Vagina (tissue), 2 donors: Measurements from ENCODE around the gene NPDC1. TPM values are rescaled to one million over a fixed set of nuclear protein-coding genes. Genes with fewer than 3 reads are reported as not detected.

ENCODE experiments used
- DNase-seq, 2 donors: peaks; one replicate each; pipeline ENCODE4 v3.0.0-alpha.2; 2017; ENCODE audit errors: extremely low spot score in 2 of 2
- H3K27ac ChIP-seq: fragments of 200-600 bp; sonication (generic); one replicate; pipeline ENCODE4 v1.5.1; 2019
- H3K27me3 ChIP-seq: fragments of 200-600 bp; sonication (generic); one replicate; pipeline ENCODE4 v1.5.1; 2019
- H3K36me3 ChIP-seq, 2 donors: fragments of 200-600 bp; sonication (generic); one replicate each; pipeline ENCODE4 v1.5.1; 2017 to 2019
- H3K4me1 ChIP-seq: fragments of 200-600 bp; sonication (generic); one replicate; pipeline ENCODE4 v1.5.1; 2019
- H3K4me3 ChIP-seq, 2 donors: fragments of 200-600 bp; sonication (generic); 1 replicate in 1 of 2; 2 replicates in 1 of 2; pipeline ENCODE4 v1.5.1; 2016 to 2019
- H3K9me3 ChIP-seq: fragments of 200-600 bp; sonication (generic); one replicate; pipeline ENCODE4 v1.5.1; 2019
- CTCF ChIP-seq, 3 experiments: fragments of 450-650 bp in 2 of 3; fragments of 200-600 bp in 1 of 3; sonication (generic) in 1 of 3; IDR thresholded peaks; one replicate each; pipeline ENCODE4 v1.5.1; 2017 to 2019; ENCODE audit warnings: antibody characterized with exemption in 3 of 3, mild to moderate bottlenecking in 2 of 3, moderate library complexity in 2 of 3
- POLR2A ChIP-seq, 2 donors: fragments of 450-650 bp; IDR thresholded peaks; one replicate each; pipeline ENCODE4 v1.6.1; 2017; ENCODE audit warnings: antibody characterized with exemption in 2 of 2, mild to moderate bottlenecking in 2 of 2, moderate library complexity in 2 of 2
- POLR2AphosphoS5 ChIP-seq, 2 donors: sonication (generic); formaldehyde crosslinking; IDR thresholded peaks; one replicate each; pipeline ENCODE4 v1.9.0; 2017; ENCODE audit warnings: antibody characterized with exemption in 2 of 2, mild to moderate bottlenecking in 2 of 2, low read depth in 1 of 2; ENCODE audit not compliant: insufficient read depth in 1 of 2
- intact Hi-C: fragments of 100-400 bp; cut with DNase I; formaldehyde crosslinking; loops from one replicate; pipeline ENCODE4 v1.15.1; 2023
- small RNA-seq: library from RNA; depleted of rRNA; stranded (forward); fragments of <200 nt; gene quantifications from one replicate; pipeline ENCODE3, GENCODE V24; 2016
- total RNA-seq: library from RNA; depleted of rRNA; stranded (reverse); fragments of >200 nt; gene quantifications from one replicate; pipeline ENCODE4 v1.2.3, GENCODE V29; 2016

Gene NPDC1
- total RNA-seq, 1 donor from 2014 or later: 67.5 TPM

- peak overlapping the region; percentile 83 for H3K27ac ChIP-seq
- intact Hi-C loops: no loop called here
- peak overlapping the region; percentile 61 to 91 for H3K4me3 ChIP-seq
- no peak for DNase-seq
- peaks cover 52% of the 10 kb centered on the region for H3K4me1 ChIP-seq
- H3K27me3 ChIP-seq: no peaks in the 10 kb centered on the region
- H3K36me3 ChIP-seq: no peaks in the 10 kb centered on the region
- TF ChIP-seq POLR2AphosphoS5 (IDR thresholded peaks at IDR 0.05; ENCODE audit: insufficient read depth in 1 of 2, low read depth in 1 of 2): no peak
- no peak for TF ChIP-seq CTCF (IDR thresholded peaks at IDR 0.05)
- TF ChIP-seq POLR2A (IDR thresholded peaks at IDR 0.05): no peak
- H3K9me3 ChIP-seq: no peaks in the 10 kb centered on the region
Observed at GRCh38 chr9:136992819-136993369, 53.1 kb downstream of the NPDC1 start.

- DNase-seq: no peak
- Histone ChIP-seq H3K9me3 (no peaks in the 10 kb centered on the region), H3K4me1 (peaks cover 50% of the 10 kb centered on the region), H3K36me3 (no peaks in the 10 kb centered on the region), H3K27ac (peak within 1 kb of the TSS; percentile 83), H3K4me3 (peak within 1 kb of the TSS; percentile 61 to 91), H3K27me3 (no peaks in the 10 kb centered on the region)
- intact Hi-C loops: no loop called here
- TF ChIP-seq CTCF (IDR thresholded peaks at IDR 0.05) (no peak), POLR2AphosphoS5 (IDR thresholded peaks at IDR 0.05; ENCODE audit: insufficient read depth in 1 of 2, low read depth in 1 of 2) (peak in 1 of 2 donors; percentile 53)
Observed at GRCh38 chr9:136991993-136992818, 53.8 kb downstream of the NPDC1 start, which contains the start of gene PAXX. Gene PAXX, plus strand, starts transcription at chr9:136992422. Its CDS starts 22 bp downstream, at chr9:136992444.

- H3K27ac ChIP-seq: no peak overlapping the region
- DNase-seq: no peak
- H3K36me3 ChIP-seq: no peaks in the 10 kb centered on the region
- H3K4me1 ChIP-seq: peaks cover 39% of the 10 kb centered on the region
- H3K27me3 ChIP-seq: peaks cover 2% of the 10 kb centered on the region
- TF ChIP-seq CTCF (IDR thresholded peaks at IDR 0.05): no peak
- no peak for TF ChIP-seq POLR2AphosphoS5 (IDR thresholded peaks at IDR 0.05; ENCODE audit: insufficient read depth in 1 of 2, low read depth in 1 of 2)
- no peak for TF ChIP-seq POLR2A (IDR thresholded peaks at IDR 0.05)
- intact Hi-C loops: no loop called here
- no peak overlapping the region for H3K4me3 ChIP-seq
- no peaks in the 10 kb centered on the region for H3K9me3 ChIP-seq
Observed at GRCh38 chr9:136990242-136990911, 55.6 kb downstream of the NPDC1 start.

Small RNA genes lying within 50 kb of the gene (small RNA-seq; reads per million reads assigned to genes)
- gene RF00153: not detected

Other genes with a start within 250 kb of the NPDC1 start
- gene CCDC183, start 249.8 kb downstream of the NPDC1 start, total RNA-seq: not detected
- gene RABL6, start 238.2 kb downstream of the NPDC1 start, total RNA-seq: 31.7 TPM
- 1.2 TPM for gene AJM1, start 203.7 kb downstream of the NPDC1 start, total RNA-seq
- 38.1 TPM for gene PHPT1, start 196.8 kb downstream of the NPDC1 start, total RNA-seq
- gene MAMDC4, start 193.8 kb downstream of the NPDC1 start, total RNA-seq: 3.2 TPM
- gene EDF1, start 179.9 kb downstream of the NPDC1 start, total RNA-seq: 257 TPM
- gene TRAF2, start 159.7 kb downstream of the NPDC1 start, total RNA-seq: 12.8 TPM
- gene FBXW5, start 101.4 kb downstream of the NPDC1 start, total RNA-seq: 125 TPM
- not detected for gene C8G, start 100.9 kb downstream of the NPDC1 start, total RNA-seq
- not detected for gene LCN12, start 93.9 kb downstream of the NPDC1 start, total RNA-seq
- gene PTGDS, start 68.7 kb downstream of the NPDC1 start, total RNA-seq: 301 TPM
- 2.0 TPM for gene LCNL1, start 63.2 kb downstream of the NPDC1 start, total RNA-seq
- gene PAXX, start 53.8 kb downstream of the NPDC1 start, total RNA-seq: 62.9 TPM
- gene CLIC3, start 49.6 kb downstream of the NPDC1 start, total RNA-seq: 23.6 TPM
- gene ABCA2, start 17.9 kb downstream of the NPDC1 start, total RNA-seq: 44.0 TPM
- not detected for gene FUT7, start 14.1 kb downstream of the NPDC1 start, total RNA-seq
- 4.9 TPM for gene ENTPD2, start 7.9 kb upstream of the NPDC1 start, total RNA-seq
- 2.7 TPM for gene SAPCD2, start 24.4 kb upstream of the NPDC1 start, total RNA-seq
- gene UAP1L1, start 31.3 kb upstream of the NPDC1 start, total RNA-seq: 13.3 TPM
- 34.1 TPM for gene MAN1B1, start 40.8 kb upstream of the NPDC1 start, total RNA-seq
- gene DPP7, start 68.6 kb upstream of the NPDC1 start, total RNA-seq: 152 TPM
- gene GRIN1, start 93.0 kb upstream of the NPDC1 start, total RNA-seq: 0.74 TPM
- not detected for gene LRRC26, start 123.9 kb upstream of the NPDC1 start, total RNA-seq
- not detected for gene TMEM210, start 125.9 kb upstream of the NPDC1 start, total RNA-seq
- gene ANAPC2, start 142.4 kb upstream of the NPDC1 start, total RNA-seq: 30.0 TPM
- gene SSNA1, start 142.5 kb upstream of the NPDC1 start, total RNA-seq: 49.8 TPM
- gene TPRN, start 154.6 kb upstream of the NPDC1 start, total RNA-seq: 6.9 TPM
- 24.6 TPM for gene TMEM203, start 159.5 kb upstream of the NPDC1 start, total RNA-seq
- 12.0 TPM for gene NDOR1, start 159.5 kb upstream of the NPDC1 start, total RNA-seq
- 0.98 TPM for gene RNF208, start 176.1 kb upstream of the NPDC1 start, total RNA-seq
- gene CYSRT1, start 179.0 kb upstream of the NPDC1 start, total RNA-seq: 24.3 TPM
- 0.74 TPM for gene RNF224, start 181.3 kb upstream of the NPDC1 start, total RNA-seq
- not detected for gene SLC34A3, start 184.7 kb upstream of the NPDC1 start, total RNA-seq
- 312 TPM for gene TUBB4B, start 195.1 kb upstream of the NPDC1 start, total RNA-seq
- not detected for gene STPG3, start 205.1 kb upstream of the NPDC1 start, total RNA-seq
- 44.0 TPM for gene NELFB, start 209.2 kb upstream of the NPDC1 start, total RNA-seq
- 13.0 TPM for gene TOR4A, start 231.5 kb upstream of the NPDC1 start, total RNA-seq